GM18870 (cell line): Measurements from ENCODE around the gene CA14.
"Not testable (repeated sequence)": the region's sequence is repeated elsewhere in the genome, so short reads cannot be mapped to it uniquely, and the experiment has no call there.

Experiments
- ATAC-seq: cut with Tn5 transposase; IDR thresholded peaks from one replicate; pipeline ENCODE4 v1.9.1; 2021; ENCODE audit warnings: moderate library complexity; ENCODE audit not compliant: unreplicated experiment

CA14 gene

DNA sequence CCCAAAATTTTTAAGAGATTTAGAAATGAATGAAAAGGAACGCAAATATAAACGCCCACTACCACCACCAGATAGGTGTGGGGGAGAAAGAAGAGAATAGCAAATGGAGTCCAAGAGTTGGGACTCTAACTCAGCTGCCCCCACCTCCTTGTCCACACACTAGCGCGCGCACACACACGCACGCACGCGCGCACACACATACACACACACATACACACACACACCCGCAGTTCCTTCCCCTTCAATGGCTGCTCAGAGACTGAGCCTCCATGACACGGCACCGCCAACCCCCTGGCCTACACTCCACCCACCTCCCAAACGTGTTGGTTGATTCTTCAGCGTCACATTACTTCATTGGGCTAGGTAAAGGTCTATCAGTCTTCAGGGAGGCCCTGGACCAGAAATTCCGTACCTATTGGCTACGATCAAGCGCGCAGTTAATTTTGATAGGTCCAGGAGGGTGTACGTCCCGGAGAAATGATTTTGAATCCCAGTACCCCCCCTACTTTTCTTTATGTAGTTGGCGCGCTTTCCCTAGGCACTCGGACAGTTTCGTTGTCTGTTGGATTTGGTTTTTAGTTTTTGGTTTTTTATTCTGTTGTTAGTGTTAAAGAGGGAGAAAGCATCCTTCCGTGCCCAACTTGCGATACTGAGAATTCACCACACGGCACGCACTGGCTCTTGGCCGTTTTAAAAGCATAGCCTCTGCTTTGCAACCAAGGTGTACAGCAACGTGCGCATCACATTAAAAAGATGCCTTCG is 21.5 kb upstream of the CA14 start, which contains the start of gene ANP32E:
ANP32E (minus strand) TSS at position 261 of the 762 bp plus-strand sequence. CDS start 326 bp downstream, outside the sequence.
- peak; percentile 83 for ATAC-seq

DNA sequence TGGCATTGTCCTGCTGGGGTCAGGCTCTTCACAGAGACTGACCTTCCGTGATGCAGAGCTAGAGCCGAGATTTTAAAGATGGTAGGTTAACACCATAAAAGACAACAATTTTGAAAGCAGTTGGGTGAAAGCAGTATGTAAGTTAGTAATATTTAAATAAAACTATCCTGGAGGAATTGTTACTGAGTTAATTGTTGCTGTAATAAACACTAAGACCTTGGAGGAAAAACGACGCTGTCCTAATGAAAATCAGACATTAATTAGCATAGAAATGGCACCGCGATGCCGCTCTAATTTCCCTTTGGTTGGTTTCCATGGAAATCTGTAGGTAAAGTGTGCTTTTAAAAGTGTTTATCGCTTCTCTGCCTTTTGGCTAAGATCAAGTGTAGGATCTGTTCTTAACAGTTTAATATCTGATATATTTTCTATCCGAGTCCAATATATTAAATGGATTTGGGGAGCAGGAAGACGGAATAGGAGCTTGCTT is 20.9 kb upstream of the CA14 start:
- no peak for ATAC-seq

- ATAC-seq: not testable (repeated sequence)
Measured at GRCh38 chr1:150237176-150237575, 20.4 kb upstream of the CA14 start.

DNA sequence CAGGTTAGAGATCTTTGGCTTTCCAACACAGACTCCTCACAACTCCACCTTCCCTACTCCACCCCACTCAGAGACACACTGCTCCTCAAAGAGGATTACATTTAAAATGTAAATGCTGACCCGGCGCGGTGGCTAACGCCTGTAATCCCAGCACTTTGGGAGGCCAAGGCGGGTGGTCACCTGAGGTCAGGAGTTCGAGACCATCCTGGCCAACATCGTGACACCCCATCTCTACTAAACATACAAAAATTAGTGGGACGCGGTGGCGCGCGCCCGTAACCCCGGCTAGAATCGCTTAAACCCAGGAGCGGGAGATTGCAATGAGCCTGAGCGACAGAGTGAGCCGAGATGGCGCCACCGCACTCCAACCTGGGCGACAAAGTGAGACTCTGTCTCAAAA is 19.8 kb upstream of the CA14 start:
- no peak for ATAC-seq

- ATAC-seq: no peak
Measured at GRCh38 chr1:150243003-150243402, 14.6 kb upstream of the CA14 start.

GRCh38 chr1:150249936-150250335 is 7.6 kb upstream of the CA14 start:
- no peak for ATAC-seq

DNA sequence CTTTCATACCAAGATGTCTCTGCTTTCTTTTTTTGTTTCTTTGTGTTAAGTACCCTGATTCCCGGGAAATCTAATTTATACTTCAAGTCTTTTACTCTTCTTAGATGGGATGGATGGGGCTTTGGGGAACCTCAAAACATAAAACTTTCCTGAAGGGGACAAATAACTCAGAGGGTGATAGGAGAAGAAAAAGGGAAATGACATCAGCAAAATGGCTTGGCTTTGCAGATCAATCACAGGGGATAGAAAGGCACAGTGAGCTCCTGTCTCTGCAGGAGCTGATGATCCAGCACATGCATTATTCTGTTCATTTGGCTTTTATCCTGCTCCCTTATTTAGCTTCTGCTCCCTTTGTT is 1.4 kb upstream of the CA14 start:
- ATAC-seq: no peak

DNA sequence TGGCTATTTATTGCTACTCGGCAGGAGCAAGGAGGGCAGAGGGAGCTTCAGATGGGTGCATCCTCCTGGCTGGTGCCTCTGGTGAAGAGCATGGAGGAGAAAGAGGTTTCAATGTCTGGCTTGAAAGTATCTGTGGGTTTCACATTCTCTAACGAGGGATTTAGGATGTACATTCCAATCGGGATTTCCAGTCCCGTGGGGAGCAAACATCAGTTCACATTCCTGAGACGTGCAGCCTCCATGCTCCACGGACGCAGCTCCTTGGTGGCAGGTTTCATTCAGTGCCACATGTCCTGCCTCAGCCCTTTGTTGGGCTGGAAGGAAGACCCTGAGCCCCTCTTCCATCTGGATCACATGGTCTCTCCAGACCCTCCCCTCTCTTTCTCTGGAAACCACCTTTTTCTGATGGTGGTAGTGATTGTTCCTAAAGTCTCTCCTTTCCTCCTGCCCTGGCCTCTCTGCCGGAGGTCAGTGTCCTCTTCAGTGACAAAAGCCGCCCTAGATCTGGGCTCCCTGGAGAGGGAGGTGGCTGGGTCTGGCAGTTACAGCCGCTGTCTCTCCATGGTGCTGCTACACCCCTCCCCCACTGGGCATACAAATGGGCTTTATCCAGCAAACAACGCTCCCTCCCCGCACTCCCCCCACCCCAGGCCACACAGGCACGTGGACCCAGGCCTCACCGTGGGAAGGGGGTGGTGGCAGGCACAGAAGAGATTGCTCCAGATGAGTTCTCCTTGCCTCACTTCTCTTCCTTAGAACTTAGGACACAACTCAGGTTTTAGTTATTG is 826 bp upstream of the CA14 start:
- no peak for ATAC-seq

DNA sequence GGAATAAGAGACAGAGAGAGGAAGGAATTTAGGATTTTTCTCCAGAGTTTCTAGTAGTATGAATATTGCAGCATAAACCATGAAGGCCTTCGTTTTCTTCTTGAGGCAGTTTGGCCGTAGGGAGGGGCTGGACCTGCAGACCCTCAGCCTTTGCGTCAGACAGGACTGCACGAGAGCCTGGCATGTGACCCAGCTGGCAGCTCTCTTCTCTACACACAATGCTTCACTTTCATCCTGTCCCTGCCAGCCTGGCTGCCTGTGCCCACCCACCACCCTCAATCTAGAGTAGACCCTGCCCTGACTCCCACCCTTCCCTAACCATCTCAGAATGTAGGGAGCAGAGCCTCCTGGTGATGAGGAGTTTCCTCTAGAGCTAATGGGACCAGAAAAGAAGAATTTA is 1.6 kb downstream of the CA14 start:
- no peak for ATAC-seq

DNA sequence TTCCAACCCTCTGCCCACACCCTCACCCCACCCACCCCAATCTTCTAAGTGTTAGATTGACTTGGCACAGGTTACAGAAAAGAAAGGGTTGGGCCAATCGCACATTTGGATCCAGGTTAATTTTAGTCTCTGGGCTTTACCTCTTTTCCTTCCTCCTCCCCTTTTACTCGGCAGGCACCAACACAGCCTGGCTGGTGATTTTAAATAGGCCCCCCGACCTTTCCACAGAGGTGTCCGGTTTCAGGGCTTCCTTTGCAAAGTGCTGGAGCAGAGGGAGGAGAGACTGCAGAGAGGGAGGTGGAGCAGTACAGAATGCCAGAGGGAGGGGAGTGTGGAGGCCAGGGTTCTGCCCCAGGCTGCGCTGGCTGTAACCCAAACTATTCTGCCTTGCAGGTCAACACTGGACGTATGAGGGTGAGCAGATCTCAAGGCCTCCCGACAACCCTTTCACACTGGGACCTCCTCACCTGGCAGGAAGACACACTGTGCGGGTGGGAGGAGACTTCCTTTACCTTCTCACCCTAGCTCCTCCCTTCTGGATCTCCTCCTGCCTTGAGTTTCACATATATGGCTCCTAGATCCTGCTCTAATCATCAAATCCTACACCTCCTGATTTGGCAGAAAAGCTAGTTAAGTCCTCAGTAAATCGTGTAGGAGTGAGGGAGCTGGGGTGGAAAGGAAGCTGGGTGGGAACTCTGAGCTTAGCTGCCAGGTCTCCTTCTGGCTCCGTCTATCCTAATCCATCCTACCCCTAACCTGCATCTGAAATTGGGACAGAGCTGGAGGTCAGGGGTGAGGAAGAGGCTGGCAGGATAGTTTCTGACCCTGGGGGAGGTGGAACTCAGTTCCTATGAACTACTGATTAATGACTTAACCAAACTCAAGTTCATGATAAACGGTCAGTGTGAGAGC is 2.4 kb downstream of the CA14 start:
- ATAC-seq: no peak

GRCh38 chr1:150261367-150261766 is 3.8 kb downstream of the CA14 start:
- ATAC-seq: no peak

- no peak for ATAC-seq
Measured at GRCh38 chr1:150262388-150263320, 5.1 kb downstream of the CA14 start.

DNA sequence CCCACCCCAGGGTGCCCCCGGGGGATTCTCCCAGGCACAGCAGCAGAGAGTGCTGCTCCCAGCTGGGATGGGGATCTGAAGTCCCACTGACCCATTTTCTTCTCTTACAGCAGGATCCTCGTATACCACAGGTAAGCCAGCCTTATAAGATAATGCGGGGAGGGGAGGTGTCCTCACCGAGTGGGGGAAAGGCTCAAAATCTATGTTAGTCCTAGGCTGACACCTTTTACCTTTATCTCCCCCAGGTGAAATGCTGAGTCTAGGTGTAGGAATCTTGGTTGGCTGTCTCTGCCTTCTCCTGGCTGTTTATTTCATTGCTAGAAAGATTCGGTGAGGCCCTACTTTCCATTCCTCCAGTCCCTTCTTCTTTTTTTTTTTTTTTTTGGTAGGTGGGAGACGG is 6.0 kb downstream of the CA14 start:
- ATAC-seq: no peak

- no peak for ATAC-seq
Measured at GRCh38 chr1:150267896-150268295, 10.3 kb downstream of the CA14 start.

- ATAC-seq: no peak
Measured at GRCh38 chr1:150268340-150268704, 10.7 kb downstream of the CA14 start.

DNA sequence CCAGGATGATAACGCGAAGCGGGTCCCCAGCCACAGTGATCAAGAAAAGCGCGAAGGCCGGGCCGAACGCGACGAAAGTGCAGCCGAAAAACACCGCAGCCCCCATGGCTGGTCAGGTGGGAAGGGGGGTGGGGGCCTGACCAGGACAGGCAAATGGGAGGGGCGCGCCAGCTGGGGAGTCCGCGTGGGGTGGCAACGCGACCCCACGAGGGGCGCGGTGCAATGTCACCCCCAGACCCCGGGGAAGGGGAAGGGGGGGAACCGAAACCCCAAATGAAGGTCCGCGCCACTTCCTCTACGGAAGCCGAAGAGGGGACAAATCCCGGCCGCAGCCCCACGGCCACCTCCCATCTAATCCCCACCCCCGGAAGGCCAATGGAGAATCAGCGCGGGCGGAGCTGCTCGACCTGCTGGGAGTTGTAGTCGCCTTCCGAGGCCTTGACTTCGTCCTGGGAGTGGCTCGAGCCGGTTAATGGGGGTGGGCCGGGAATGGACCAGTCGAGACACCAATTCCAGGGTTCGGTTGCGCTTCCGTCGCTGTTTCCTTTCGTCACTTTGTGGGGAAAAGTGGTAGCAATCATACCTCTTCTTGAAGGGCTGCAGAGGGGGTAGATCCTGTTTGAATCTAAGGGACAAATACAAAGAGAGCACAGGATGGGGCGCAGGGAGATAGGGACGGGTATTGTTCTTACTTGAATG is 11.3 kb downstream of the CA14 start, which contains the start of gene APH1A:
APH1A (minus strand) TSS at position 312 of the 699 bp plus-strand sequence; CDS start at position 106, 206 bp downstream.
- ATAC-seq: peak; percentile 69

DNA sequence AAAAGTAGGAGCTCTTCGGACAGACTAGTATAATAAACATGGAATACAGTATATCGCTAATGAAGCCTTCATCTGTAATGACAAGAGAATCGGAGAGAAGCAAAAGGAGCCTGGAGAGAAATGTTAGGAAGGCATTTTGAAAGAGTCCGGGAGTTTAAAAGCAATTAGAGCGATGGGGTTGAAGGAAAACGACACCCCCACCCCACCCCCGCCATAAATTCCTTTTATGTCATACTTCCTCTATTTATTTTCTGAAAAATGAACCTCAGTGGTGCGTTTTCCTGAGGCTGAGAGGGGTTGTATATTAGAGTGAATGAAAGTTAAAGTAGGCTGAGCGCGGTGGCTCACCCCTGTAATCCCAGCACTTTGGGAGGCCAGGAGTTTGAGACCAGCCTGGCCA is 11.9 kb downstream of the CA14 start:
- no peak for ATAC-seq

DNA sequence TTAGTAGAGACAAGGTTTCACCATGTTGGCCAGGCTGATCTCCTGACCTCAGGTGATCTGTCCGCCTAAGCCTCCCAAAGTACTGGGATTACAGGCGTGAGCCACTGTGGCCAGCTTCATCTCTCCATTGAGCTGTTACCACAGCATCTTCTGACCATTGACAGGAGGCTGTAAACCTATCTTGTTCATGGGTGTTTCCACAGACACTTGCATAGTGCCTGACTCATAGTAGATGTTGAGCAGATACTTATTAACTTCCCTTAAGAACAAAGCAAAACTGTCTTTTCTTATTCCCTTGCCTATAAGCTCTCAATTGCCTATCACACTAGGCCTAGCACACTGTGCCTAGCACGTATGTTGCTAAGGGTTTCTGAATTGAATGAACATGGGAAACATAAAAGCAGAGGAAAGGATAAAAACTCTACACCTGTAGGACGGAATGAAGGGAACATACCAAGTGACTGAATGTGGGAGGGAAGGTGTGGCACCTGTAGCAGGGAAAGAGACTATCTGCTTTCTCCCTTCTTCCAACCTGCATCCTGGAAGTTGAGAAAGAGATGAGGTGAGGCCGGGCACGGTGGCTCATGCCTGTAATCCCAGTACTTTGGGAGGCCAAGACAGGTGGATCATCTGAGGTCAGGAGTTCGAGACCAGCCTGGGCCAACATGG is 13.9 kb downstream of the CA14 start:
- ATAC-seq: no peak

- ATAC-seq: no peak
Measured at GRCh38 chr1:150273311-150273710, 15.7 kb downstream of the CA14 start.
